IPS DF 6.9 (cell line): ENCODE measurements around the gene ZNF646.

Source experiments
- DNase-seq: peaks from one replicate; pipeline ENCODE4 v3.0.0-alpha.2; 2013; ENCODE audit warnings: low read depth, low spot score
- H3K27ac ChIP-seq: one replicate; pipeline ENCODE4 v1.5.1; 2013; ENCODE audit warnings: low read length, control low read depth
- H3K27me3 ChIP-seq: 2 replicates; pipeline ENCODE4 v1.6.1; 2013; ENCODE audit warnings: mild to moderate bottlenecking, low read length; ENCODE audit not compliant: control insufficient read depth, insufficient read depth
- H3K36me3 ChIP-seq: 2 replicates; pipeline ENCODE4 v1.6.1; 2013; ENCODE audit warnings: low read length; ENCODE audit not compliant: control insufficient read depth, insufficient read depth
- H3K4me1 ChIP-seq: 2 replicates; pipeline ENCODE4 v1.6.1; 2013; ENCODE audit warnings: low read length; ENCODE audit not compliant: control insufficient read depth, insufficient read depth
- H3K4me3 ChIP-seq: 2 replicates; pipeline ENCODE4 v1.5.1; 2013; ENCODE audit warnings: mild to moderate bottlenecking, low read length
- H3K9me3 ChIP-seq: 2 replicates; pipeline ENCODE4 v1.6.1; 2013; ENCODE audit warnings: low read length, inconsistent platforms; ENCODE audit not compliant: control insufficient read depth, insufficient read depth
- WGBS: extraction: QIAGEN DNeasy Blood & Tissue Kit; methylation state at CpG from one replicate; pipeline ENCODE4 v1.1.7; 2013; ENCODE audit warnings: mixed read lengths, missing lambda C conversion rate; ENCODE audit not compliant: insufficient read length, insufficient coverage; 5-methylcytosine and 5-hydroxymethylcytosine counted together

The ZNF646 gene

DNA sequence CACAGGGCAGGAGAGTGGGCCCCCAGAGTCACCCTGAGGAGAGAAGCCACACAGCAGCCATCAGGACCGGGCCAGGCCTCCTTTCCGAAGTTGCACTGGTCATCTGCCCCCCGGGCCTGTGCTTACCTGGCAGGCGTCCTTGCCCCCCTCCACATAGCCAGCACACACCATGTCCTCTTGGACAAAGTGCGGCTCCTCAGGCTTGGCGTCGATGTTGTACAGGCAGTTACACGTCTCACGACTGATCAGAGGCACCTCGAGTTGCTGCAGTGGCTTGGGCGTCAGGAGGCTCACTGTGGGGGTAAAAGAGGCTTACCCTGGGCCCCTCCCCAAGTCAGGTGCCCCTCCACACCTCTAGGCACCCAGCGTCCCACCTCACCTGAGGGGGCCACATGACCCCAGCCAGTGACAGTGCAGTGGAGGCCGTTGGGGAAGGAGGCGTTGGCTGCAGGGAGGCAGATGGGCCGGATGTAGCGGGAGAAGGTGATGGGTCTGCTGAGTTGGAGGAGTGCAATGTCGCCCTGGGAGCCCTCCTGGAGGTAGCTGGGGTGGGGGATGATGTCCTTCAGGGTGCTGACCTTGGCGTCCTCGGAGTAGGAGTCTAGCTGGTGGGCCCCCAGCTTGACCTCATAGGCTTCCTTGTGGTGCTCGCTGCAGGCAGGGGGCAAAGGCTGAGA, 58.2 kb downstream of the ZNF646 start:
- no peak overlapping the region for H3K4me3 ChIP-seq
- H3K9me3 ChIP-seq, result no peaks in the 10 kb centered on the region
- H3K36me3 ChIP-seq, result peaks cover 13% of the 10 kb centered on the region
- H3K27me3 ChIP-seq, result no peaks in the 10 kb centered on the region
- H3K27ac ChIP-seq, result no peak overlapping the region
- no CpG with 5 or more reads among the region's 20 CpGs for WGBS
- H3K4me1 ChIP-seq, result peaks cover 17% of the 10 kb centered on the region
- no peak for DNase-seq

DNA sequence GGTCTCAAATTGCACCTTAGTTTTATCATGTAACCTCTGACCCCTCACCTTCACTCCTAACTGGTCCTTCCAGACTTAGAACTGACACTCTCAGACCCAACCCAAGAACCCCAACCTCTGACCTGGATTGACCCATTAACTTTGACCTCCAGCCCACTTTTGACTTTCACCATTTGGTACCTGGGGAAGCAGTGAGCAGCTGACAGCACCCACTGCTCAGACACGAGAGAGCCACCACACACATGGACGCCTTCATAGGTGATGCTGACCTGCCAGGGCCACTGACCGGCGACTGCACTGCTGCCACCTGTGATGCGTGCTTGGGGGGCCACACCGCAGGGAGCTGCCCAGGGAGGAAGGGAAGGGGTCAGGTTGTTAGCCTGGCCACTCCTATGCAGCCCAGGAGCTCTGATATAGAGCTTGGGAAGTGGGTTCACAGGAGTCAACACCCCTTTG, 58.9 kb downstream of the ZNF646 start:
- peaks cover 17% of the 10 kb centered on the region for H3K4me1 ChIP-seq
- no CpG with 5 or more reads among the region's 6 CpGs for WGBS
- peaks cover 13% of the 10 kb centered on the region for H3K36me3 ChIP-seq
- H3K27ac ChIP-seq, result no peak overlapping the region
- DNase-seq, result no peak
- H3K27me3 ChIP-seq, result no peaks in the 10 kb centered on the region
- H3K4me3 ChIP-seq, result no peak overlapping the region
- no peaks in the 10 kb centered on the region for H3K9me3 ChIP-seq
